ENCODE results near the gene GLT1D1.

GRCh38 chr12:128909653-128910052, 56.4 kb downstream of the GLT1D1 start:
- TF ChIP-seq POLR2AphosphoS5 (IDR thresholded peaks at IDR 0.05; ENCODE audit: low read depth, low read length), result no peak
- no peak for TF ChIP-seq TAF1 (IDR thresholded peaks at IDR 0.05; ENCODE audit: borderline replicate concordance, insufficient read depth, low read length)
- TF ChIP-seq, protein P1, sequence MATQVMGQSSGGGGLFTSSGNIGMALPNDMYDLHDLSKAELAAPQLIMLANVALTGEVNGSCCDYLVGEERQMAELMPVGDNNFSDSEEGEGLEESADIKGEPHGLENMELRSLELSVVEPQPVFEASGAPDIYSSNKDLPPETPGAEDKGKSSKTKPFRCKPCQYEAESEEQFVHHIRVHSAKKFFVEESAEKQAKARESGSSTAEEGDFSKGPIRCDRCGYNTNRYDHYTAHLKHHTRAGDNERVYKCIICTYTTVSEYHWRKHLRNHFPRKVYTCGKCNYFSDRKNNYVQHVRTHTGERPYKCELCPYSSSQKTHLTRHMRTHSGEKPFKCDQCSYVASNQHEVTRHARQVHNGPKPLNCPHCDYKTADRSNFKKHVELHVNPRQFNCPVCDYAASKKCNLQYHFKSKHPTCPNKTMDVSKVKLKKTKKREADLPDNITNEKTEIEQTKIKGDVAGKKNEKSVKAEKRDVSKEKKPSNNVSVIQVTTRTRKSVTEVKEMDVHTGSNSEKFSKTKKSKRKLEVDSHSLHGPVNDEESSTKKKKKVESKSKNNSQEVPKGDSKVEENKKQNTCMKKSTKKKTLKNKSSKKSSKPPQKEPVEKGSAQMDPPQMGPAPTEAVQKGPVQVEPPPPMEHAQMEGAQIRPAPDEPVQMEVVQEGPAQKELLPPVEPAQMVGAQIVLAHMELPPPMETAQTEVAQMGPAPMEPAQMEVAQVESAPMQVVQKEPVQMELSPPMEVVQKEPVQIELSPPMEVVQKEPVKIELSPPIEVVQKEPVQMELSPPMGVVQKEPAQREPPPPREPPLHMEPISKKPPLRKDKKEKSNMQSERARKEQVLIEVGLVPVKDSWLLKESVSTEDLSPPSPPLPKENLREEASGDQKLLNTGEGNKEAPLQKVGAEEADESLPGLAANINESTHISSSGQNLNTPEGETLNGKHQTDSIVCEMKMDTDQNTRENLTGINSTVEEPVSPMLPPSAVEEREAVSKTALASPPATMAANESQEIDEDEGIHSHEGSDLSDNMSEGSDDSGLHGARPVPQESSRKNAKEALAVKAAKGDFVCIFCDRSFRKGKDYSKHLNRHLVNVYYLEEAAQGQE (IDR thresholded peaks at IDR 0.05; ENCODE audit: insufficient read depth in 1 of 2, low read depth in 2 of 2, low read length in 2 of 2), result no peak
- no peak for TF ChIP-seq FOXP2 (optimal IDR thresholded peaks at IDR 0.05; ENCODE audit: borderline replicate concordance, extremely low read depth, extremely low read length, insufficient read depth)

All from PFSK-1 (cell line).